IPS-18c (cell line): ENCODE data around the gene DNAJC17.

Source experiments
- H3K4me3 ChIP-seq: 2 replicates; pipeline ENCODE4 v1.7.0; 2013; ENCODE audit warnings: low read depth, mild to moderate bottlenecking, low read length, moderate library complexity; ENCODE audit not compliant: insufficient read depth
- H3K9me3 ChIP-seq: one replicate; pipeline ENCODE4 v1.6.1; 2013; ENCODE audit warnings: mild to moderate bottlenecking, low read length, moderate library complexity; ENCODE audit not compliant: control insufficient read depth, insufficient read depth

Gene DNAJC17

DNA sequence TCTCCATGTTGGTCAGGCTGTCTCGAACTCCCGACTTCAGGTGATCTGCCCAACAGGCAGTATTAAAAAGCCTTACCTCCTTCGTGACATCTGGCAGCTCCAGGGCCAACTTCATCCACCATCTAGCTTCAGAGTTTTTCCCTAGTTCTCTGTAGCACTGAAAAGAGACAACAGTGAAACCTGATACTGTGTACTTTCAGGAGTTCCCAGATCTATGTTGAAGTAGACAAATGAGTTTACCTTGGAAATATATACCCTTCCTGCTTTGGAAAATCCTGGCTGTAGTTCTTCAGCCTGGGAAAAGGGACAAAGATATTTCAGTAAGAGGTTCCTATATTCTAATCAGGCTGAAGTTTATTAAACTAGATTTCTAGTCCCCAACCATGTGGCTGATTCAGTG is 70.2 kb downstream of the DNAJC17 start:
- H3K4me3 ChIP-seq = no peak overlapping the region
- no peaks in the 10 kb centered on the region for H3K9me3 ChIP-seq

DNA sequence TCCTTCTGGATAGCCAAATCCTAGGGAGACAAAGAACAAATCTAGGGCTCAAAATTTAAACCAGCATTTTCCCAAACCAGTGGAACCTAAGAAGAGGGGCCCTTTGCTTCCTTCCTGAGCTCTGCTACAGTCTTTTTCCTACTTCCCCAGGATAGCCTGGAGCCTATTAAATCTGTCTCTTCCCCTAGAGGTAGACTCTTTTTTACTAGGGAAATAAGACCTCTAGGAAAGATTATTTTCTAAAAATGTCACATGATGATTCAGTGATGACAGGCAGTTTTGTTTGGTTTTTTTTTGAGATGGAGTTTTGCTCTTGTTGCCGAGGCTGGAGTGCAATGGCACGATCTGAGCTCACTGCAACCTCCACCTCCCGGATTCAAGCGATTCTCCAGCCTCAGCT is 70.7 kb downstream of the DNAJC17 start:
- Histone ChIP-seq H3K4me3 (no peak overlapping the region), H3K9me3 (no peaks in the 10 kb centered on the region)

DNA sequence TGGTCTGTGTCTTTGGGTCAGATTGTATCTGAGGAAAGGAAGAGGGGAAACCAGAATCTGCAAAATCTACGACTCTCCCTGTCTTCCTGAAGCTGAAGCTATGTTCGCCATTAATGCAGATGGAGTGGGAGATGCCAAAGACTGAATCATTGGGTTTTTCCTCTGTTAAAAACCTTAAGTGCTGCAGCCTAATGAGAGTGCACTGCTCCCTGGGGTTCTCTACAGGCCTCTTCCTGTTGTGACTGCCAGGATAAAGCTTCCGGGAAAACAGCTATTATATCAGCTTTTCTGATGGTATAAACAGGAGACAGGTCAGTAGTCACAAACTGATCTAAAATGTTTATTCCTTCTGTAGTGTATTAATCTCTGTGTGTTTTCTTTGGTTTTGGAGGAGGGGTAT is 76.2 kb downstream of the DNAJC17 start:
- no peaks in the 10 kb centered on the region for H3K9me3 ChIP-seq
- H3K4me3 ChIP-seq = no peak overlapping the region

DNA sequence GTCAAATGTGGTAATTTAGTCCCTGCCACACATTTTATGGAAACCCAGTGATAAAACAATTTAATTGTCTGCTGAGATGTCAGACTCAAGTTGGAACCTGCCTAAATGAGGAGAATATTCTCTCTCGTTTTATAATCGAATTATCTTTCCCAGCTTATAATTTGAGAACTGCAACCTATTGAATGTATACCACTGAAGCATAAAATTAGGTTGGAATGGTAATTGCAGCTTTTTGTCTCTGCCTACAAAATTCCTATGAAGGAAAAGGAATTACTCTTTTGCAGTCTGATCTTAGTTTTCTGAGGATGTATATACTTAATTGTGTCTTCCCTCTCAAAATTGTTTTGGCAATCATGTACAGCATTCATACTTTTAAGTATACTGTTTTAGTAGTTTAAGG is 83.4 kb downstream of the DNAJC17 start:
- no peaks in the 10 kb centered on the region for H3K9me3 ChIP-seq

DNA sequence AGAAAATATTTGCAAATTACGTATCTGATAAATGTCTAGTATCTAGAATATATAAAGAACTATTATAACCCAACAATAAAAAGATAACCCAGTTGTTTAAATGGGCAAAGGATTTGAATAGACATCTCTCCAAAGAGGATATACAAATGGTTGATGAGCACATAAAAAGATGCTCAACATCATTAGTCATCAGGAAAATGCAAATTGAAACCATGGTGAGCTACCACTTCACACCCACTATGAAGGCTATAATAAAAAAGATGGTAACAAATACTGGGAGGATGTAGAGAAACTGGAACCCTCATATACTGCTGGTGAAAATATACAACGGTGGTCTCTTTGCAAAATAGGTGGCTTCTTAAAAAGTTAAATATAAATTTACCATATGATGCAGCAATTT is 84.3 kb downstream of the DNAJC17 start:
- Histone ChIP-seq H3K4me3 (no peak overlapping the region), H3K9me3 (no peaks in the 10 kb centered on the region)

More for the DNA sequence above, 83.4 kb downstream of the DNAJC17 start:
- no peak overlapping the region for H3K4me3 ChIP-seq

DNA sequence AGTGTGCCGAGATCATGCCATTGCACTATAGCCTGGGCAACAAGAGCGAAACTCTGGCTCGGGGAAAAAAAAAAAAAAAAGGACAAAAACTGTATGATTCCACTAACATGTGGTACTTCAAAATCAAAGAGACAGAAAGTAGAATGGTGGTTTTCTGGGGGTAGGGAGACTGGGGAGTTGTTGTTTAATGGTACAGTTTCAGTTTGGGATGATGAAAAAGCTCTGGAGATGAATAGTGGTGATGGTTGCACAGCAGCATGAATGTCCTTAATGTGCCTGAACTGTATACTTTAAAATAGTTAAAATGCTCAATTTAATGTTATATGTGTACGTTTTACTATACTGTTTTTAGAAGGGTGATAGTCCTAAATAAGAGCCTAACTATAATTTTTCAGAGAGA is 84.9 kb downstream of the DNAJC17 start:
- H3K9me3 ChIP-seq = no peaks in the 10 kb centered on the region
- H3K4me3 ChIP-seq = no peak overlapping the region

DNA sequence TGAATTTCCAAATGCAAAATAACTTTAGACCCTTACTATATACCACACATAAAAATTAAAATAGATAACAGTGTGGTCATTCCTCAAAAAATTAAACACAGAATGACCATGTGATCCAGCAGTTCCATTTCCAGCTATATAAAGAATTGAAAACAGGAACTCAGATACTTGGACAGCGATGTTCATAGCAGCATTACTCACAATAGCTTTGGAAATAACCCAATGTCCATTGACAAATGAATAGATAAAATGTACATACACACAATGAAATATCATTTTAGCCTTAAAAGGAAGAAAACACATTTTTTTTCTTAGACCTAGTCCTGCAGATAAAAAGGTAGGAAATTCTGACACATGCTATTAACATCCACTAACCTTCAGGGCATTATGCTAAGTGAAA is 85.6 kb downstream of the DNAJC17 start:
- Histone ChIP-seq H3K9me3 (no peaks in the 10 kb centered on the region), H3K4me3 (no peak overlapping the region)

DNA sequence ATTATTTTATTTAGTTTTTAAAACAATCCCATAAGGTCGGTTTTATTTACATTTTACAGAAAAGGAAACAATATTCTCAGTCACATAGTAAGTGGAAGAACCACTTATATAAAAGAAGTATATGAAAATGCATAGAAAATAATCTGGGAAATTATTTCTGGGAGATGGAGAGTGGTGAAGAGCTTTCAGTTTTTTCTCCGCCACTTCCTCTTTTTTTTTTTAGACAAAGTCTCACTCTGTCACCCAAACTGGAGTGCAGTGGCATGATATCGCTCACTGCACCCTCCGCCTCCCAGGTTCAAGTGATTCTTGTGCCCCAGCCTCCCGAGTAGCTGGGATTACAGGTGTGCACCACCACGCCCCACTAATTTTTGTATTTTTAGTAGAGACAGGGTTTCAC is 91.1 kb downstream of the DNAJC17 start:
- Histone ChIP-seq H3K9me3 (no peaks in the 10 kb centered on the region), H3K4me3 (no peak overlapping the region)
